HG03575 (cell line): ENCODE data around the gene MALAT1.

ENCODE experiments used
- ATAC-seq: cut with Tn5 transposase; IDR thresholded peaks from one replicate; pipeline ENCODE4 v1.9.1; 2021; ENCODE audit not compliant: unreplicated experiment, insufficient number of reproducible peaks, low FRiP score; ENCODE audit errors: extremely low read depth

The MALAT1 gene

GRCh38 chr11:65477149-65477965, 21.5 kb upstream of the MALAT1 start:
- no peak for ATAC-seq

GRCh38 chr11:65478388-65479183, 20.3 kb upstream of the MALAT1 start:
- no peak for ATAC-seq

DNA sequence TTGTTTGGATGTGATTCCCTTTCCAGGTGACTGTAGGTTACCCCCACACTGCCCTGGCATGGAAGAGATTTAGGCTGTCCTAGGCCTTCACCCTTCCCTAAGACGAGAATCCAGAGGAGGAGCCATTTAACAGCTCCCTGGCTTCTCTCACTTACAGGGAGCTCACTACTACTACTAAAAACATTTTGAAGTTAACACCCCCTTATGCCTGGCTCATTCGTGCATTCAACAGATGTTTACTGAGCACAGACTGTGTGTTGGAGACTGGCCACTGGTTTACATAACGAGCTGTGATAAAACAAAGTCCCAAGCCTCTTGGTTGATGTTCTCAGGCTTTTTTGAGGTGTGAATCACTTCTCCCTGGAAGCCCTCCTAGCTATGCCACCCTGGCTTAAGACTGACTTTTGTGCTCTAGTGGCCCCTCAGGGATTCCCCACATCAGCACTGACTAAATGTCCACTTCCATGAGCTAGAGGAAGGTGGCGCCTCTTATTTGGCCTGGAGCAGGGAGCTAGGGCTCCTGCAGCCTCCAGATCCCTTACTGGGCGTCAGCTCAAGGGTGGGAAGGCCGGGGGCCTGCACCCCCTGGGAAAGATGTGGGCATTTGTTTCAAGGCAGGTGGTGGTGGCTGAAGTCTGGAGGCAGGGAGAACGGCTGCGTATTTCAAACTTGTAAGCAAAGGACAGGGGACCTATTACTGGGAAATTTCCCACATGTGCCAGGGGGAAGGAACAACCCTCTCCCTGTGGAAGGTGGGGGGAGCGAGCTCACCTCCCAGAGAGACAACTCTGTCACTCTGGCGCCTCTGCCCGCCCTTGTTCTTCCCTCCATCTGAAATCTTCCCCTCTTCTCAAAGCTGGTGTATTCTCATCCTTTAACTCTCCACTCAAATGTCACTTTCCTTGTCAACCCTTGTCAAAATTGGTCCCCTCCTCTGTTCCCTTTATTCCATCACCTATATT, 19.4 kb upstream of the MALAT1 start:
- ATAC-seq, result no peak

DNA sequence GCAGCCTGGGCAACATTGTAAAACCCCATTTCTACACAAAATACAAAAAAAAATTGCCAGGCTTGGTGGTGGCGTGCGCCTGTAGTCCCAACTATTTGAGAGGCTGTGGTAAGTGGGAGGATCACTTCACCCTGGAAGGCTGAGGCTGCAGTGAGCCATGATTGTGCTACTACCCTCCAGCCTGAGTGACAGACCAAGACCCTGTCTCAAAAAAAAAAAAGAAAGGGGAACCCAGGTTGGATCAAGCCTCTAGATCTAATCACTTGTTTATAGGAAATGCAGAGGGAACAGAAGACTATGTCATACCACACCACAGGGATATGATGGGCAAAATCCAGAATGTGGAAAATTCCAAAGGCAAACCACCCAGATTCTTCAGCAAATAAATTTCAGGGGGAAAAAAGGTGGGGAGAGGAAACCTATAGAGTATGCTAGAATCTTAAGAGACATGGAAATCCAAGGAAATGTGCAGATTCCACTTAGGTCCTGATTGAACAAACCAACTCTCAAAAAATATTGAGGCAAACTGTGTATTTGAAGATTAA, 16.5 kb upstream of the MALAT1 start:
- no peak for ATAC-seq

DNA sequence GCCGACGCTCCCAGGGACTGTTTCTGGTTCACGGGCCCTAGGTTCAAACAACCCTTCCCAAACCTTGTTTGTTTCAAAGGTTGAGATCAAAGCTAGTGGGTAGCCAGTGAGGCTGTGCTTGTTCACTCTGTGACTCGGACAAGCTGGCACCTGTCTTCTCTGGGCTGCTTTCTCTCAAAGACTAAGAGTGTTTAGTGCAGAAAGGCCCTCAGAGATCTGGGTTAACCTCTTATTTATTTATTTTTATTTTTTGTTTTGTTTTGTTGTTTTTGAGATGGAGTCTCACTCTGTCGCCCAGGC, 13.0 kb upstream of the MALAT1 start:
- no peak for ATAC-seq

- no peak for ATAC-seq
Observed at GRCh38 chr11:65486570-65487466, 12.0 kb upstream of the MALAT1 start.

- ATAC-seq, result no peak
Observed at GRCh38 chr11:65487467-65488272, 11.2 kb upstream of the MALAT1 start.

DNA sequence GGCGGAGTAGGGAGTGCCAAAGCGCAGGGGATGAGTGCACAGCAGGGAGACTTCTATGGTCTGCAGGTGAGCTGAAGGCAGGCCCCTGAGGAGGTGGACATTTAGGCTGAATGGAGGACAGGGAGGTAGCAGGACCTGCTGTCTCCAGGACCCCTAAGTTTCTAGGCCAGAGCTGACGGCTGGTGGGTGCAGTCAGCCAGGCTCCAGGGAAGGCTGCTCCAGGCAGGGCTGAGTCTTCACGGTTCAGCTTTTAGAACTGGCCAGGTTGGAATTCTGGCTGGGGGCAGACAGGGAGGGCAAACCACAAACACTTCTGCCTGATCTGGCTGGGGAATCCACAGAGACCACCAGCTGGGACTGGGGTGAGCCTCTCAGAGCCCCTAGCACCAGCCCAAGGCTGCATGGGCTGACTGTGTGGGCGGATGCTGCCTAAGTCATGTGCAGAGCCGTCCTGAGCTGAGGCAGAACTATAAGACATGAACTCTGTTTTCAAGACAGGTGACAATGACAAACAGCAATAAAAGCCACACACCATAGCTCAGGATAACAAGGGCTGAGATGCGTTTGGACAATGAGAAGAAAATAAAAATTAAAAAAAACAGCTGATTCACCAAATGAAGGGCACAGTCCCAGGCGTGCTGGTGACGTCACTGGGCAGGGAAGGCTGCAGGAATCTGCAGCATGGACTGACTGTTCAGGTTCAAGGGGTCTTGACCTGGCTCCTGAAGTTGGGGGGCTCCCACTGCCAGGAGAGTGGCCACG, 10.4 kb upstream of the MALAT1 start:
- no peak for ATAC-seq

GRCh38 chr11:65489035-65489705, 9.7 kb upstream of the MALAT1 start:
- ATAC-seq, result no peak

- ATAC-seq, result no peak
Observed at GRCh38 chr11:65489706-65490320, 9.0 kb upstream of the MALAT1 start.

- ATAC-seq, result no peak
Observed at GRCh38 chr11:65491163-65491465, 7.7 kb upstream of the MALAT1 start.

GRCh38 chr11:65491614-65492386, 7.0 kb upstream of the MALAT1 start:
- ATAC-seq, result no peak

- no peak for ATAC-seq
Observed at GRCh38 chr11:65492387-65492636, 6.5 kb upstream of the MALAT1 start.

DNA sequence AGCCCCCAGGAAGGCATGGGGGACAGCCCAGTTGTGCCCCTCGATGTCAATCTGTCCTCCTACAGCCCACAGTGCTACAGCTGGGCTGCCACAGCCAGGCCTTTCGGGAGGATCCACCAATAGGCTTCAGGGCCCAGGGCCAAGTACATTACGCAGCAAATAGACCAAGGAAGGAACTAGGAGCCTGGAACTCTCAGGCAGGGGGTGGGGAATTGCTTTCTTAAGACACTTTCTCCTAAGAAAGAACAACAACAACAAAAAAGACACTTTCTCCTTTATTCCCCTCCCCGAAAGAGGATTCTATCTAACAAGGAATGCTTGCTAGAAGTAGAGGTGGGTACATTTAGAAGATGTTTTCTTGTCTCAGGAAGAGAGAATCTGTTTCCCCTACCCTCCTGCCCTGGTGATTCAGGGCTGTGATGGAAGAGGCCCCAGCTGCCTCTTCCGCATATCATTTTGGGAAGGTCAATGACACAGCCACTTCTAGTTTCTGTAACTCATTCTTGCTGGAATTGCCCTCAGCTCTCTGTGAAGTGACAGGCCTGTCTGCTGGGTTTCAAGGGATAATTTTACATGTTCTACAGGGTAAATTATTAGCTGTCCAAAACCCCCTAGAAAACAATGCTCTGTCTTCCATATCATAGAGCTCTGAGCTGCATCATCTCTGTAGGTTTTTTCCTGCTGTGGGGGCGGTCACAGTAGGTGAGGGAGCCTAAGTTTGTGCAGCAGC, 6.0 kb upstream of the MALAT1 start:
- no peak for ATAC-seq
